CD14-positive monocyte (primary cell): ENCODE data around the gene FANCL. TPM values are rescaled to one million over a fixed set of nuclear protein-coding genes. Genes with fewer than 3 reads are reported as not detected.

ENCODE experiments used
- DNase-seq, 3 donors: peaks; one replicate each; pipeline ENCODE4 v3.0.0-alpha.2; 2011 to 2022
- H2AFZ ChIP-seq: 2 replicates; pipeline ENCODE4 v1.6.0; 2012; ENCODE audit warnings: mild to moderate bottlenecking, low read depth, low read length, inconsistent platforms; ENCODE audit not compliant: insufficient read depth, poor library complexity, severe bottlenecking
- H3K27ac ChIP-seq, 2 donors: 1 replicate in 1 of 2; 2 replicates in 1 of 2; pipeline ENCODE4 v1.5.1; 2012 to 2013; ENCODE audit warnings: low read length in 2 of 2, control low read depth in 1 of 2, inconsistent platforms in 1 of 2, low read depth in 1 of 2, mild to moderate bottlenecking in 1 of 2
- H3K27me3 ChIP-seq, 2 donors: one replicate each; pipeline versions ENCODE4 v1.6.0 to v1.6.1; 2011 to 2013; ENCODE audit warnings: low read length in 2 of 2; ENCODE audit not compliant: control insufficient read depth in 2 of 2, insufficient read depth in 2 of 2
- H3K36me3 ChIP-seq, 2 donors: replicated peaks in 1 of 2; 1 replicate in 1 of 2; 2 replicates in 1 of 2; pipeline versions ENCODE4 v1.5.1 to v1.6.1; 2012 to 2013; ENCODE audit warnings: low read length in 2 of 2, control low read depth in 1 of 2, inconsistent platforms in 1 of 2, mild to moderate bottlenecking in 1 of 2; ENCODE audit not compliant: insufficient read depth in 2 of 2, control insufficient read depth in 1 of 2
- H3K4me1 ChIP-seq, 2 donors: 1 replicate in 1 of 2; 2 replicates in 1 of 2; pipeline versions ENCODE4 v1.5.1 to v1.6.1; 2012 to 2013; ENCODE audit warnings: low read length in 2 of 2, control low read depth in 1 of 2, inconsistent platforms in 1 of 2, mild to moderate bottlenecking in 1 of 2, moderate library complexity in 1 of 2; ENCODE audit not compliant: insufficient read depth in 2 of 2, control insufficient read depth in 1 of 2
- H3K4me2 ChIP-seq: replicated peaks from 2 replicates; pipeline ENCODE3; 2012; ENCODE audit warnings: low read length, moderate library complexity, mild to moderate bottlenecking; ENCODE audit not compliant: poor library complexity, severe bottlenecking; ENCODE audit errors: extremely low read depth
- H3K4me3 ChIP-seq, 3 experiments: fragments of 200-600 bp in 1 of 3; sonication (generic) in 1 of 3; replicated peaks in 1 of 3; 1 replicate in 2 of 3; 2 replicates in 1 of 3; pipeline ENCODE4 v1.5.1; 2011 to 2013; ENCODE audit warnings: low read length in 3 of 3, mild to moderate bottlenecking in 3 of 3, control low read depth in 2 of 3, low read depth in 2 of 3, inconsistent platforms in 1 of 3, moderate library complexity in 1 of 3
- H3K79me2 ChIP-seq: 2 replicates; pipeline ENCODE4 v1.6.0; 2012; ENCODE audit warnings: mild to moderate bottlenecking, control low read depth, inconsistent platforms, low read length, moderate library complexity; ENCODE audit not compliant: insufficient read depth
- H3K9ac ChIP-seq: 2 replicates; pipeline ENCODE4 v1.6.0; 2017; ENCODE audit warnings: low read length, mild to moderate bottlenecking; ENCODE audit not compliant: insufficient read depth, poor library complexity, severe bottlenecking
- H3K9me3 ChIP-seq, 2 donors: replicated peaks in 1 of 2; 1 replicate in 1 of 2; 2 replicates in 1 of 2; pipeline versions ENCODE4 v1.5.1 to v1.6.1; 2012 to 2013; ENCODE audit warnings: low read length in 2 of 2, control low read depth in 1 of 2; ENCODE audit not compliant: control insufficient read depth in 1 of 2, insufficient read depth in 1 of 2
- H4K20me1 ChIP-seq: 2 replicates; pipeline ENCODE4 v1.6.0; 2012; ENCODE audit warnings: mild to moderate bottlenecking, low read length, control low read depth, moderate library complexity; ENCODE audit not compliant: insufficient read depth
- H3K27ac Mint-ChIP-seq, 7 donors: one replicate each; pipeline ENCODE4 v1.8.0; 2020; ENCODE audit warnings: mild to moderate bottlenecking in 7 of 7, mixed read lengths in 7 of 7, moderate library complexity in 6 of 7, inconsistent platforms in 2 of 7
- H3K27me3 Mint-ChIP-seq, 3 donors: one replicate each; pipeline ENCODE4 v1.8.0; 2021 to 2022; ENCODE audit warnings: low read depth in 3 of 3, mild to moderate bottlenecking in 3 of 3, mixed read lengths in 3 of 3, moderate library complexity in 3 of 3, inconsistent platforms in 1 of 3
- H3K36me3 Mint-ChIP-seq, 2 donors: one replicate each; pipeline ENCODE4 v1.8.0; 2020; ENCODE audit warnings: mixed read lengths in 2 of 2, inconsistent platforms in 1 of 2, mild to moderate bottlenecking in 1 of 2
- H3K4me1 Mint-ChIP-seq: one replicate; pipeline ENCODE4 v1.8.0; 2020; ENCODE audit warnings: mild to moderate bottlenecking, mixed read lengths
- H3K4me3 Mint-ChIP-seq, 2 donors: one replicate each; pipeline ENCODE4 v1.8.0; 2020; ENCODE audit warnings: mild to moderate bottlenecking in 2 of 2, mixed read lengths in 2 of 2, moderate library complexity in 1 of 2
- H3K9me3 Mint-ChIP-seq, 7 donors: one replicate each; pipeline ENCODE4 v1.8.0; 2020 to 2022; ENCODE audit warnings: mixed read lengths in 7 of 7, mild to moderate bottlenecking in 6 of 7, moderate library complexity in 6 of 7, inconsistent platforms in 2 of 7
- CTCF ChIP-seq: fragments of 200-600 bp; IDR thresholded peaks from one replicate; pipeline ENCODE4 v1.8.0; 2022; ENCODE audit warnings: antibody characterized with exemption, mild to moderate bottlenecking
- WGBS: methylation state at CpG from one replicate; pipeline ENCODE4 v1.1.5; 2013; ENCODE audit warnings: missing lambda C conversion rate; ENCODE audit not compliant: insufficient coverage; 5-methylcytosine and 5-hydroxymethylcytosine counted together
- intact Hi-C, 2 donors: fragments of 100-400 bp; cut with micrococcal nuclease; formaldehyde crosslinking; loops; one replicate each; pipeline versions ENCODE4 v1.15.0 to v1.15.1; 2023
- polyA plus RNA-seq, 3 donors: library from polyadenylated mRNA; depleted of rRNA in 1 of 3; unstranded in 2 of 3; stranded (reverse) in 1 of 3; fragments of 300-500 nt in 2 of 3; fragments of >200 nt in 1 of 3; fragmentation: Illumina TruSeq in 2 of 3; gene quantifications; 1 replicate in 2 of 3; 2 replicates in 1 of 3; pipeline ENCODE4 v1.2.3, GENCODE V29; 2012 to 2021

FANCL gene
- polyA plus RNA-seq, 3 donors, result 2.2 to 2.6 (median 2.5) TPM

GRCh38 chr2:58127111-58127510 lies 114.0 kb downstream of the FANCL start:
- no peaks in the 10 kb centered on the region for H3K4me1 Mint-ChIP-seq
- Histone ChIP-seq H2AFZ (no peak overlapping the region), H3K27ac (no peak overlapping the region), H3K27me3 (no peaks in the 10 kb centered on the region), H3K4me1 (no peaks in the 10 kb centered on the region), H3K9me3 (no peaks in the 10 kb centered on the region), H3K9ac (no peak overlapping the region), H3K79me2 (no peaks in the 10 kb centered on the region), H4K20me1 (no peaks in the 10 kb centered on the region), H3K4me3 (no peak overlapping the region), H3K36me3 (peaks cover 21 to 42% of the 10 kb centered on the region in 2 donors), H3K4me2 (no peak overlapping the region)
- H3K27me3 Mint-ChIP-seq, result no peaks in the 10 kb centered on the region
- TF ChIP-seq CTCF, result no peak
- intact Hi-C loops, result no loop called here
- H3K4me3 Mint-ChIP-seq, result no peak overlapping the region
- no CpG with 5 or more reads among the region's 3 CpGs for WGBS
- H3K9me3 Mint-ChIP-seq, result no peaks in the 10 kb centered on the region
- peak in 2 of 3 donors; percentile 8 to 27 for DNase-seq
- peaks cover 26 to 27% of the 10 kb centered on the region in 2 donors for H3K36me3 Mint-ChIP-seq
- H3K27ac Mint-ChIP-seq, result peak overlapping the region in 1 of 7 donors; percentile 15

DNA sequence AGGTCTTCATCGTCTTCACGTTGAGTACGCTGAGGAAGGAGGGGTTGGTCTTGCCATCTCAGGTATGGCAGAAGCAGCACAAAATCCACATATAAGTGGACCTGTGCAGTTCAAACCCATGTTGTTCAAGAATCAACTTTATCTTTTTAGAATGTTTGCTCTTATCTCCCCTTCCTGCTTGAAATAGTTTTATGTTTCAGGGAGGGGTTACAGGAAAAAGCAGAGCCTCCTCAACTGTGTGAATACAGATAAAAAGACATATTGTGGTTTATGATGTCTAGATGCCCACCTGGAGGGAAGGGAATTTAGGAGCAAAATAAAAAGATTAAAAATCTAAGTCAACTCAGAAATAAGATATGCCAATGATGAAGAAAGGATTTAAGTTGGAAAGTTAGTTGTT lies 118.6 kb downstream of the FANCL start:
- no peak overlapping the region for H2AFZ ChIP-seq
- H3K4me3 Mint-ChIP-seq, result no peak overlapping the region
- no peak overlapping the region for H3K4me3 ChIP-seq
- no peaks in the 10 kb centered on the region for H3K4me1 Mint-ChIP-seq
- H3K27ac Mint-ChIP-seq, result no peak overlapping the region
- TF ChIP-seq CTCF, result no peak
- no peaks in the 10 kb centered on the region for H3K9me3 ChIP-seq
- H3K9ac ChIP-seq, result no peak overlapping the region
- no peak for DNase-seq
- intact Hi-C loops, result no loop called here
- H3K4me1 ChIP-seq, result no peaks in the 10 kb centered on the region
- no peak overlapping the region for H3K27ac ChIP-seq
- peaks cover 0 to 9% (median 3%) of the 10 kb centered on the region in 7 donors for H3K9me3 Mint-ChIP-seq
- no CpG with 5 or more reads among the region's 3 CpGs for WGBS
- H3K36me3 ChIP-seq, result peaks cover 16 to 31% of the 10 kb centered on the region in 2 donors
- peaks cover 30 to 31% of the 10 kb centered on the region in 2 donors for H3K36me3 Mint-ChIP-seq
- no peaks in the 10 kb centered on the region for H3K27me3 ChIP-seq
- H3K4me2 ChIP-seq, result no peak overlapping the region
- peaks cover 0 to 2% (median 0%) of the 10 kb centered on the region in 3 donors for H3K27me3 Mint-ChIP-seq
- no peaks in the 10 kb centered on the region for H4K20me1 ChIP-seq
- H3K79me2 ChIP-seq, result no peaks in the 10 kb centered on the region
